ENCODE results near the gene USP20. TPM values are rescaled to one million over a fixed set of nuclear protein-coding genes. Genes with fewer than 3 reads are reported as not detected.
"Not testable (repeated sequence)": the region's sequence is repeated elsewhere in the genome, so short reads cannot be mapped to it uniquely, and the experiment has no call there.

Gene USP20
- total RNA-seq, 1 experiment from 2014 or later, result 14.4 TPM

DNA sequence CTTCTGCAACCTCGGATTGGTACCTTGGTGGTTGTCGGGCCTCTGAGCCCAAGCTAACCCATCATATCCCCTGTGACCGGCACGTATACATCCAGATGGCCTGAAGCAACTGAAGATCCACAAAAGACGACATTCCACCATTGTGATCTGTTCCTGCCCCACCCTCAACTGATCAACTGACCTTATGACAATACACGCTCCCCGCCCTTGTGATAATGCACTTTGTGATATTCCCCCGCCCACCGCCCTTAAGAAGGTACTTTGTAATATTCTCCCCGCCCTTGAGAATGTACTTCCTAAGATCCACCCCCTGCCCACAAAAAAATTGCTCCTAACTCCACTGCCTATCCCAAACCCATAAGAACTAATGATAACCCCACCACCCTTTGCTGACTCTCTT lies 48.8 kb upstream of the USP20 start:
- H3K4me3 ChIP-seq (ENCODE audit: low read depth in 2 of 2, low read length in 2 of 2), result no peak overlapping the region
- ATAC-seq (no peak), DNase-seq (ENCODE audit: low read depth, low spot score) (no peak)
- TF ChIP-seq TCF7L2 (IDR thresholded peaks at IDR 0.05; ENCODE audit: low read depth, low read length) (no peak), SIN3A (IDR thresholded peaks at IDR 0.05; ENCODE audit: borderline replicate concordance, insufficient read depth, low read depth, low read length) (no peak), POLR2AphosphoS5 (IDR thresholded peaks at IDR 0.05; ENCODE audit: low read depth, low read length) (no peak)
- TF ChIP-seq, protein P1, sequence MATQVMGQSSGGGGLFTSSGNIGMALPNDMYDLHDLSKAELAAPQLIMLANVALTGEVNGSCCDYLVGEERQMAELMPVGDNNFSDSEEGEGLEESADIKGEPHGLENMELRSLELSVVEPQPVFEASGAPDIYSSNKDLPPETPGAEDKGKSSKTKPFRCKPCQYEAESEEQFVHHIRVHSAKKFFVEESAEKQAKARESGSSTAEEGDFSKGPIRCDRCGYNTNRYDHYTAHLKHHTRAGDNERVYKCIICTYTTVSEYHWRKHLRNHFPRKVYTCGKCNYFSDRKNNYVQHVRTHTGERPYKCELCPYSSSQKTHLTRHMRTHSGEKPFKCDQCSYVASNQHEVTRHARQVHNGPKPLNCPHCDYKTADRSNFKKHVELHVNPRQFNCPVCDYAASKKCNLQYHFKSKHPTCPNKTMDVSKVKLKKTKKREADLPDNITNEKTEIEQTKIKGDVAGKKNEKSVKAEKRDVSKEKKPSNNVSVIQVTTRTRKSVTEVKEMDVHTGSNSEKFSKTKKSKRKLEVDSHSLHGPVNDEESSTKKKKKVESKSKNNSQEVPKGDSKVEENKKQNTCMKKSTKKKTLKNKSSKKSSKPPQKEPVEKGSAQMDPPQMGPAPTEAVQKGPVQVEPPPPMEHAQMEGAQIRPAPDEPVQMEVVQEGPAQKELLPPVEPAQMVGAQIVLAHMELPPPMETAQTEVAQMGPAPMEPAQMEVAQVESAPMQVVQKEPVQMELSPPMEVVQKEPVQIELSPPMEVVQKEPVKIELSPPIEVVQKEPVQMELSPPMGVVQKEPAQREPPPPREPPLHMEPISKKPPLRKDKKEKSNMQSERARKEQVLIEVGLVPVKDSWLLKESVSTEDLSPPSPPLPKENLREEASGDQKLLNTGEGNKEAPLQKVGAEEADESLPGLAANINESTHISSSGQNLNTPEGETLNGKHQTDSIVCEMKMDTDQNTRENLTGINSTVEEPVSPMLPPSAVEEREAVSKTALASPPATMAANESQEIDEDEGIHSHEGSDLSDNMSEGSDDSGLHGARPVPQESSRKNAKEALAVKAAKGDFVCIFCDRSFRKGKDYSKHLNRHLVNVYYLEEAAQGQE (IDR thresholded peaks at IDR 0.05; ENCODE audit: insufficient read depth in 1 of 2, low read depth in 2 of 2, low read length in 1 of 2), result no peak
- TF ChIP-seq, protein P2, sequence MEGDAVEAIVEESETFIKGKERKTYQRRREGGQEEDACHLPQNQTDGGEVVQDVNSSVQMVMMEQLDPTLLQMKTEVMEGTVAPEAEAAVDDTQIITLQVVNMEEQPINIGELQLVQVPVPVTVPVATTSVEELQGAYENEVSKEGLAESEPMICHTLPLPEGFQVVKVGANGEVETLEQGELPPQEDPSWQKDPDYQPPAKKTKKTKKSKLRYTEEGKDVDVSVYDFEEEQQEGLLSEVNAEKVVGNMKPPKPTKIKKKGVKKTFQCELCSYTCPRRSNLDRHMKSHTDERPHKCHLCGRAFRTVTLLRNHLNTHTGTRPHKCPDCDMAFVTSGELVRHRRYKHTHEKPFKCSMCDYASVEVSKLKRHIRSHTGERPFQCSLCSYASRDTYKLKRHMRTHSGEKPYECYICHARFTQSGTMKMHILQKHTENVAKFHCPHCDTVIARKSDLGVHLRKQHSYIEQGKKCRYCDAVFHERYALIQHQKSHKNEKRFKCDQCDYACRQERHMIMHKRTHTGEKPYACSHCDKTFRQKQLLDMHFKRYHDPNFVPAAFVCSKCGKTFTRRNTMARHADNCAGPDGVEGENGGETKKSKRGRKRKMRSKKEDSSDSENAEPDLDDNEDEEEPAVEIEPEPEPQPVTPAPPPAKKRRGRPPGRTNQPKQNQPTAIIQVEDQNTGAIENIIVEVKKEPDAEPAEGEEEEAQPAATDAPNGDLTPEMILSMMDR (IDR thresholded peaks at IDR 0.05), result no peak
- no peaks in the 10 kb centered on the region for H3K9me3 ChIP-seq (ENCODE audit: control insufficient read depth, insufficient read depth, low read depth, low read length)
- intact Hi-C loops (cut with micrococcal nuclease; ENCODE audit: unreplicated experiment), result no loop called here
- ChIA-PET POLR2A (no interaction called here), CTCF (no interaction called here)
- H3K36me3 ChIP-seq (ENCODE audit: control insufficient read depth, insufficient read depth, low read length), result no peaks in the 10 kb centered on the region
- H3K27ac ChIP-seq (ENCODE audit: low read length), result no peak overlapping the region
- H3K27me3 ChIP-seq (ENCODE audit: control insufficient read depth, insufficient read depth, low read length), result no peaks in the 10 kb centered on the region
- BruUV-seq (replicated peaks), result no TSS peak
- no peaks in the 10 kb centered on the region for H3K4me1 ChIP-seq (ENCODE audit: control insufficient read depth, insufficient read depth, low read length)
- in situ Hi-C loops (cut with HindIII; ENCODE audit: low pct_unique_long_range_greater_than_20kb, low sequenced_read_pairs), result no loop called here

DNA sequence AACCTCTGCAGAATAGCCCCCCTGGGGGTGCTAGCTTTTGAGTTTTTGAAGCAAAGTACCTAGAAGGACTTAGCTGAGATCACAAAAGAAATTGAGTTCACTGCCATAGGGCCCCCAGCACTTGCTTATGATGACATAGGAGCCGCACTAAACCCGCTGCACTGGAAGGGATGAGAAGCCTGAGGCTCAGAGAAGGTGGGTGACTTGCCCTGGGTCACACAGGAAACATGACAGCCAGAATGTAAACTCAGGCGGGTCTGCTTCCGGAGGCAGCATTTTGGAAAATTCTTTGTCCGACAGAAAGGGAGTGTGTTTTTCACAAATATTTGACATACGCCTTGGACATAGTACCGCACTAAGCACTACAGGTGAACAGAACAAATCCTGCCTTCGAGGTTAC lies 40.7 kb upstream of the USP20 start:
- CTCF ChIA-PET, result no interaction called here
- intact Hi-C loops (cut with micrococcal nuclease; ENCODE audit: unreplicated experiment), result no loop called here
- Histone ChIP-seq H3K27ac (ENCODE audit: low read length) (no peak overlapping the region), H3K36me3 (ENCODE audit: control insufficient read depth, insufficient read depth, low read length) (no peaks in the 10 kb centered on the region), H3K4me1 (ENCODE audit: control insufficient read depth, insufficient read depth, low read length) (no peaks in the 10 kb centered on the region), H3K4me3 (ENCODE audit: low read depth in 2 of 2, low read length in 2 of 2) (no peak overlapping the region), H3K9me3 (ENCODE audit: control insufficient read depth, insufficient read depth, low read depth, low read length) (no peaks in the 10 kb centered on the region), H3K27me3 (ENCODE audit: control insufficient read depth, insufficient read depth, low read length) (no peaks in the 10 kb centered on the region)
- DNase-seq (ENCODE audit: low read depth, low spot score), result no peak
- POLR2A ChIA-PET, result no interaction called here
- in situ Hi-C loops (cut with HindIII; ENCODE audit: low pct_unique_long_range_greater_than_20kb, low sequenced_read_pairs), result no loop called here
- no peak for ATAC-seq
- BruUV-seq (replicated peaks), result no TSS peak
- TF ChIP-seq, protein P2 (IDR thresholded peaks at IDR 0.05), result no peak
- no peak for TF ChIP-seq SIN3A (IDR thresholded peaks at IDR 0.05; ENCODE audit: borderline replicate concordance, insufficient read depth, low read depth, low read length)
- TF ChIP-seq TCF7L2 (IDR thresholded peaks at IDR 0.05; ENCODE audit: low read depth, low read length), result no peak
- TF ChIP-seq POLR2AphosphoS5 (IDR thresholded peaks at IDR 0.05; ENCODE audit: low read depth, low read length), result no peak
- TF ChIP-seq, protein P1 (IDR thresholded peaks at IDR 0.05; ENCODE audit: insufficient read depth in 1 of 2, low read depth in 2 of 2, low read length in 1 of 2), result no peak

DNA sequence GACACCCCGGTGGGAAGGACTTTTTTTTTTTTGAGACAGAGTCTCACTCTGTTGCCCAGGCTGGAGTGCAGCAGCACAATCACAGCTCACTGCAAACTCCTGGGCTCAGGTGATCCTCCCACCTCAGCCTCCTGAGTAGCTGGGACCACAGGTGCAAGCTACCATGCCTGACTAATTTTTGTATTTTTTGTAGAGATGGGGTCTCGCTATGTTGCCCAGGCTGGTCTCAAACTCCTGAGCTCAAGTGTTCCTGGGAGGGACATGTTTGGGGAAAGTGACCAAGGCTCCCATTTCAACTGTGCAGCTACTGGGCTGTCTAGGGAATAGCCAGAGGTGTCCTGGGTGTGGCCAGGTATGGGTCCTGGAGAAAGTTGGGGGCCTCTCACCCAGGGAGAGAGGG lies 39.2 kb upstream of the USP20 start:
- H3K36me3 ChIP-seq (ENCODE audit: control insufficient read depth, insufficient read depth, low read length); in situ Hi-C loops (cut with HindIII; ENCODE audit: low pct_unique_long_range_greater_than_20kb, low sequenced_read_pairs); H3K4me3 ChIP-seq (ENCODE audit: low read depth in 2 of 2, low read length in 2 of 2); ATAC-seq; POLR2A ChIA-PET; H3K27ac ChIP-seq (ENCODE audit: low read length); H3K9me3 ChIP-seq (ENCODE audit: control insufficient read depth, insufficient read depth, low read depth, low read length); BruUV-seq (replicated peaks); H3K27me3 ChIP-seq (ENCODE audit: control insufficient read depth, insufficient read depth, low read length); intact Hi-C loops (cut with micrococcal nuclease; ENCODE audit: unreplicated experiment); H3K4me1 ChIP-seq (ENCODE audit: control insufficient read depth, insufficient read depth, low read length); DNase-seq (ENCODE audit: low read depth, low spot score): not testable (repeated sequence)
- CTCF ChIA-PET, result interaction anchor here (0.5 kb wide), 1 partner anchor 971 kb away, joined by 3 read pairs; no protein-coding TSS in a partner anchor
